K562 (cell line): ENCODE results near the gene ZFPM1. TPM values are rescaled to one million over a fixed set of nuclear protein-coding genes. Genes with fewer than 3 reads are reported as not detected.
A peak's percentile ranks its signal among the peaks of the same experiment; 100 is the strongest.

Experiments used
- ATAC-seq: fragments of 200-7000 bp; cut with Tn5 transposase; 3 replicates; pipeline ENCODE4 v1.9.1; 2020; ENCODE audit warnings: moderate library complexity
- BruUV-seq: library from RNA; stranded (reverse); fragments of 400-500 nt; replicated peaks from 2 replicates; lab custom pipeline; 2021; lab: Mats Ljungman, UMichigan
- CTCF ChIA-PET: fragments of 300-600 bp; formaldehyde crosslinking; extraction: SDS; loops from one replicate; lab custom pipeline; 2021; ENCODE audit warnings: low intra/inter-chr PET ratio; lab: Yijun Ruan, JAX
- POLR2A ChIA-PET: fragments of 300-600, 350-650 bp; sonication (Branson Sonifier 250); formaldehyde crosslinking; extraction: SDS; loops from one replicate; lab custom pipeline; 2021; ENCODE audit warnings: antibody characterized with exemption, inconsistent platforms; lab: Yijun Ruan, JAX
- DNase-seq, 4 experiments: peaks; one replicate each; pipeline versions ENCODE4 v3.0.0 to v3.0.0-alpha.2; 2011 to 2018; ENCODE audit warnings: low spot score in 3 of 4, mixed read lengths in 3 of 4; ENCODE audit errors: extremely low read depth in 1 of 4
- FAIRE-seq: peaks from 2 replicates; lab custom pipeline; 2011; peaks lifted over from hg19 to GRCh38; lab: Jason Lieb, UNC
- H2AFZ ChIP-seq: 2 replicates; pipeline ENCODE4 v1.6.0; 2011; ENCODE audit warnings: low read depth, low read length, control low read depth, inconsistent platforms
- H3K27ac ChIP-seq: fragments of 200-600 bp; 3 replicates; pipeline ENCODE4 v1.8.0; 2011; ENCODE audit warnings: low read depth, mild to moderate bottlenecking, control low read depth, inconsistent platforms, low read length, moderate library complexity, mixed read lengths; ENCODE audit errors: extremely low read depth
- H3K27me3 ChIP-seq, 2 experiments: fragments of 300-600 bp in 1 of 2; 2 replicates in 1 of 2; 3 replicates in 1 of 2; pipeline versions ENCODE4 v1.6.0 to v1.8.0; 2011; ENCODE audit warnings: inconsistent platforms in 2 of 2, low read length in 2 of 2, mild to moderate bottlenecking in 1 of 2, mixed read lengths in 1 of 2, moderate library complexity in 1 of 2; ENCODE audit not compliant: control insufficient read depth in 2 of 2, insufficient read depth in 2 of 2
- H3K36me3 ChIP-seq: fragments of 300-600 bp; 3 replicates; pipeline ENCODE4 v1.8.0; 2011; ENCODE audit warnings: mild to moderate bottlenecking, low read length, inconsistent platforms; ENCODE audit not compliant: control insufficient read depth, insufficient read depth
- H3K4me1 ChIP-seq, 2 experiments: fragments of 200-600 bp in 1 of 2; replicated peaks in 1 of 2; 2 replicates in 1 of 2; 3 replicates in 1 of 2; pipeline versions ENCODE4 v1.5.1 to v1.8.0; 2011; ENCODE audit warnings: inconsistent platforms in 2 of 2, low read length in 2 of 2, mild to moderate bottlenecking in 1 of 2, mixed read lengths in 1 of 2, moderate library complexity in 1 of 2; ENCODE audit not compliant: control insufficient read depth in 2 of 2, insufficient read depth in 2 of 2
- H3K4me2 ChIP-seq: 2 replicates; pipeline ENCODE4 v1.6.1; 2011; ENCODE audit warnings: low read length, control low read depth, inconsistent platforms, mixed read lengths; ENCODE audit not compliant: insufficient read depth
- H3K4me3 ChIP-seq: fragments of 200-600 bp; sonication (generic), shearing (Covaris generic); 2 replicates; pipeline ENCODE4 v1.5.1; 2016; ENCODE audit warnings: control low read depth, inconsistent platforms
- H3K79me2 ChIP-seq: fragments of 200-600 bp; 3 replicates; pipeline ENCODE4 v1.8.0; 2011; ENCODE audit warnings: low read length, inconsistent platforms; ENCODE audit not compliant: control insufficient read depth, insufficient read depth
- H3K9ac ChIP-seq, 2 experiments: 2 replicates each; pipeline versions ENCODE4 v1.6.0 to v1.6.1; 2011; ENCODE audit warnings: low read depth in 2 of 2, low read length in 2 of 2, control low read depth in 1 of 2, inconsistent platforms in 1 of 2, mild to moderate bottlenecking in 1 of 2, mixed read lengths in 1 of 2; ENCODE audit not compliant: insufficient read depth in 1 of 2
- H3K9me1 ChIP-seq: one replicate; pipeline ENCODE4 v1.6.0; 2011; ENCODE audit warnings: inconsistent platforms, mild to moderate bottlenecking, low read length, moderate library complexity; ENCODE audit not compliant: control insufficient read depth, insufficient read depth
- H3K9me3 ChIP-seq: replicated peaks from 2 replicates; pipeline ENCODE4 v1.5.1; 2011; ENCODE audit warnings: low read depth, low read length, inconsistent platforms; ENCODE audit not compliant: control insufficient read depth, insufficient read depth
- H4K20me1 ChIP-seq: replicated peaks from 2 replicates; pipeline ENCODE4 v1.6.1; 2011; ENCODE audit warnings: low read length, inconsistent platforms, mixed read lengths; ENCODE audit not compliant: control insufficient read depth, insufficient read depth
- ARID3A ChIP-seq: IDR thresholded peaks from 2 replicates; pipeline ENCODE4 v1.6.1; 2012; ENCODE audit warnings: low read depth, low read length, improper control_type of control experiment, borderline replicate concordance
- SMAD2 ChIP-seq: fragments of 150-350 bp; IDR thresholded peaks from 2 replicates; pipeline ENCODE4 v1.6.1; 2014; ENCODE audit warnings: low read depth, mild to moderate bottlenecking, low read length
- U2AF2 ChIP-seq: fragments of 200-400 bp; formaldehyde crosslinking; optimal IDR thresholded peaks from 2 replicates; pipeline ENCODE3; 2017; ENCODE audit warnings: low read depth, mild to moderate bottlenecking, low read length
- ZNF586 ChIP-seq: fragments of 450-650 bp; formaldehyde crosslinking; conservative IDR thresholded peaks from 2 replicates; pipeline ENCODE4 v1.4.0; 2020; ENCODE audit warnings: mild to moderate bottlenecking, moderate library complexity
- ZNF785 ChIP-seq: fragments of 250-450 bp; sonication (Bioruptor Pico); IDR thresholded peaks from 2 replicates; pipeline ENCODE4 v1.4.0; 2020; ENCODE audit warnings: mild to moderate bottlenecking
- WGBS: fragments of 100-300 bp; shearing (Covaris generic); methylation state at CpG from one replicate; pipeline ENCODE4 v1.1.6; 2016; ENCODE audit warnings: low coverage, mixed read lengths; ENCODE audit not compliant: insufficient coverage; ENCODE audit errors: missing lambda C conversion rate; 5-methylcytosine and 5-hydroxymethylcytosine counted together
- in situ Hi-C: fragments of 300-500 bp; cut with MboI; formaldehyde crosslinking; loops from 4 replicates; pipeline ENCODE4 v1.15.0; 2018; ENCODE audit warnings: inconsistent platforms, mixed read lengths
- intact Hi-C: fragments of 100-400 bp; cut with micrococcal nuclease; formaldehyde crosslinking; loops from 2 replicates; pipeline ENCODE4 v1.14.2; 2022
- microRNA-seq: library from miRNA; unstranded; fragments of <30 nt; microRNA quantifications from one replicate; pipeline ENCODE4, GENCODE V29; 2018; ENCODE audit warnings: borderline microRNAs expressed
- polyA plus RNA-seq, 8 experiments: library from polyadenylated mRNA; depleted of rRNA in 4 of 8; stranded (reverse) in 5 of 8; unstranded in 3 of 8; fragments of >200 nt; fragmentation: Nextera tagmentation in 2 of 8; fragmentation: Illumina TruSeq in 1 of 8; extraction: Ambion mirVana in 2 of 8; extraction: Trizol in 1 of 8; gene quantifications; 2 replicates each; pipeline versions ENCODE4 v1.2.1 to v1.2.3, GENCODE V29; 2011 to 2014; ENCODE audit warnings: inconsistent platforms in 1 of 8, missing spikeins in 1 of 8
- small RNA-seq: library from RNA; depleted of rRNA; stranded (forward); fragments of <200 nt; gene quantifications from one replicate; pipeline ENCODE3, GENCODE V24; 2014
- total RNA-seq, 7 experiments: library from RNA; depleted of rRNA in 6 of 7; stranded (reverse); fragments of >200 nt in 6 of 7; fragmentation: Illumina TruSeq in 2 of 7; extraction: Trizol in 2 of 7; gene quantifications; 2 replicates each; pipeline versions ENCODE4 v1.2.1 to v1.2.3, GENCODE V29; 2011 to 2021; ENCODE audit warnings: low replicate concordance in 1 of 7
- TF ChIP-seq, protein P1 (sequence below): fragments of 450-650 bp; formaldehyde crosslinking; IDR thresholded peaks from 2 replicates; pipeline ENCODE4 v1.4.0; 2020; ENCODE audit warnings: mild to moderate bottlenecking, moderate library complexity
- TF ChIP-seq, protein P2 (sequence below): sonication (generic); formaldehyde crosslinking; IDR thresholded peaks from 2 replicates; pipeline ENCODE4 v1.9.0; 2022; ENCODE audit warnings: mild to moderate bottlenecking, missing genetic modification reagents

Gene ZFPM1
- total and polyA plus RNA-seq, 9 of the 15 experiments (the other 6 are each of a cell fraction or from before 2014, with no cell fraction given), result 0.03 to 35.9 (median 1.4) TPM

DNA sequence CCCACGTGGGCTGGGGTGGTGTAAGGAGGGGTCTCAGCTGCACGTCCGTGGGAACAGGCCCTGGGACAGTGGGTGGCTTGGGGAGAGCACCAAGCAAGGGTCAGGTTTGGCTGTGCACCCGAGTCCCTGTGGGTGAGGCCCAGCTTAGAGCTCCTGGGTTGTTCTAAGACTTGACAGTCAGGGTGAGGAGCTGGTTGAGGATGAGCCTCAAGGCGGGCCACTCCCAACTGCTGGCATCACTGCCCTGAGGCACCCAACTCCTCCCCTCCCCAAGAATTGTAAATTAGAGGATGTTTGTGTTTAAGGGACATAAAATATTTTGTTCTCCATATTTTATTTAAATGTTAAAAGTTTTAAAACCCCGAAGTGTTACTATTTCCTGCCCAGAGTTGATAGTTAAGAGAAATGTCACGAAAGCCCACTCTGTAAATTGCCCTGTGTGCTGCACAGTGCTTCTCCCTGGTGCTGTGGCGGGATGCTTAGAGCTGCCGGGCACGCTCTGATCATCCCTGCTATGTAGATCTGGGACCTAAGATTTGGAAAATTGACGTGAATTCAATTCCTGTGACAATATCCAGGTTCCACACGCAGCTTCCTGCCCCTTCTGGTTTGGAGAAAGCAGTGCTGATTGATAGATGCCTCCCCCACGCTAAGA is 133.0 kb downstream of the ZFPM1 start:
- no TSS peak for BruUV-seq

More for the DNA sequence above, 133.0 kb downstream of the ZFPM1 start:
- in situ Hi-C loops (no loop called here), intact Hi-C loops (no loop called here)
- H3K79me2 ChIP-seq, result peaks cover 53% of the 10 kb centered on the region
- H3K27me3 ChIP-seq, result no peaks in the 10 kb centered on the region
- POLR2A ChIA-PET, result interaction anchor here (0.6 to 1.0 kb wide), 3 partner anchors 12 to 153 kb away, joined by 3 read pairs; no protein-coding TSS in a partner anchor
- H3K4me1 ChIP-seq, result peaks cover 0 to 9% of the 10 kb centered on the region in 2 experiments; a peak in 2 of 5 replicates
- no peak overlapping the region for H2AFZ ChIP-seq
- H3K9ac ChIP-seq, result peak overlapping the region in 1 of 2 experiments; percentile 24; a peak in 1 of 4 replicates
- DNase-seq (no peak), ATAC-seq (no peak), FAIRE-seq (no peak)
- no peaks in the 10 kb centered on the region for H3K9me1 ChIP-seq
- peaks cover 32% of the 10 kb centered on the region for H4K20me1 ChIP-seq
- no peak overlapping the region for H3K4me2 ChIP-seq
- no peak overlapping the region for H3K4me3 ChIP-seq
- TF ChIP-seq U2AF2 (no peak), ARID3A (no peak), ZNF785 (CRISPR knock-in tag) (no peak), SMAD2 (no peak), ZNF586 (CRISPR knock-in tag) (no peak)
- TF ChIP-seq, protein P1, sequence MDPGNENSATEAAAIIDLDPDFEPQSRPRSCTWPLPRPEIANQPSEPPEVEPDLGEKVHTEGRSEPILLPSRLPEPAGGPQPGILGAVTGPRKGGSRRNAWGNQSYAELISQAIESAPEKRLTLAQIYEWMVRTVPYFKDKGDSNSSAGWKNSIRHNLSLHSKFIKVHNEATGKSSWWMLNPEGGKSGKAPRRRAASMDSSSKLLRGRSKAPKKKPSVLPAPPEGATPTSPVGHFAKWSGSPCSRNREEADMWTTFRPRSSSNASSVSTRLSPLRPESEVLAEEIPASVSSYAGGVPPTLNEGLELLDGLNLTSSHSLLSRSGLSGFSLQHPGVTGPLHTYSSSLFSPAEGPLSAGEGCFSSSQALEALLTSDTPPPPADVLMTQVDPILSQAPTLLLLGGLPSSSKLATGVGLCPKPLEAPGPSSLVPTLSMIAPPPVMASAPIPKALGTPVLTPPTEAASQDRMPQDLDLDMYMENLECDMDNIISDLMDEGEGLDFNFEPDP, result no peak
- TF ChIP-seq, protein P2, sequence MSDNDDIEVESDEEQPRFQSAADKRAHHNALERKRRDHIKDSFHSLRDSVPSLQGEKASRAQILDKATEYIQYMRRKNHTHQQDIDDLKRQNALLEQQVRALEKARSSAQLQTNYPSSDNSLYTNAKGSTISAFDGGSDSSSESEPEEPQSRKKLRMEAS, result 0 out of 2 replicates have a peak, but pooled peaks have one; percentile 2
- CTCF ChIA-PET, result no interaction called here
- 85% methylated on average over 13 of the region's 13 CpGs for WGBS
- no peaks in the 10 kb centered on the region for H3K9me3 ChIP-seq
- H3K36me3 ChIP-seq, result peaks cover 90% of the 10 kb centered on the region
- no peak overlapping the region for H3K27ac ChIP-seq

Small RNA genes within 50 kb of the gene (microRNA-seq; reads per million reads assigned to microRNA genes)
- gene MIR5189, result 3.6 reads per million, percentile 39 among the genes with 10 or more reads in this experiment

Small RNA genes within 50 kb of the gene (small RNA-seq; reads per million reads assigned to genes)
- gene MIR5189, result 0.77 reads per million, percentile 46 among the genes with 10 or more reads in this experiment

Other genes starting within 250 kb of the ZFPM1 start
- under 0.01 TPM in 1 of 2 replicates, not detected in the other for gene ZNF469, start 70.3 kb upstream of the ZFPM1 start, total RNA-seq (2014; rRNA removed)
- not detected in 2 replicates for gene ZNF469, start 70.3 kb upstream of the ZFPM1 start, total RNA-seq (2014; rRNA removed; fragmentation: Illumina TruSeq; extraction: Trizol)
- not detected in 2 replicates for gene ZNF469, start 70.3 kb upstream of the ZFPM1 start, total RNA-seq (2015; rRNA removed; fragmentation: Illumina TruSeq; extraction: Trizol)
- gene ZNF469, start 70.3 kb upstream of the ZFPM1 start, total RNA-seq (2021), result 0.02 and 0.04 TPM in 2 replicates
- not detected in 2 replicates for gene ZNF469, start 70.3 kb upstream of the ZFPM1 start, polyA plus RNA-seq (2011; rRNA removed)
- gene ZNF469, start 70.3 kb upstream of the ZFPM1 start, polyA plus RNA-seq (2014; fragmentation: Illumina TruSeq; extraction: Trizol), result 0.01 TPM in 1 of 2 replicates, not detected in the other
- gene ZNF469, start 70.3 kb upstream of the ZFPM1 start, polyA plus RNA-seq (2014; fragmentation: Nextera tagmentation; extraction: Ambion mirVana), result not detected
- 0.01 TPM in 1 of 2 replicates, not detected in the other for gene ZNF469, start 70.3 kb upstream of the ZFPM1 start, polyA plus RNA-seq (2014; rRNA removed)
- 26.9 and 35.1 TPM in 2 replicates for gene ZC3H18, start 117.1 kb downstream of the ZFPM1 start, total RNA-seq (2014; rRNA removed)
- 16.0 and 16.3 TPM in 2 replicates for gene ZC3H18, start 117.1 kb downstream of the ZFPM1 start, total RNA-seq (2014; rRNA removed; fragmentation: Illumina TruSeq; extraction: Trizol)
- gene ZC3H18, start 117.1 kb downstream of the ZFPM1 start, total RNA-seq (2015; rRNA removed; fragmentation: Illumina TruSeq; extraction: Trizol), result 31.1 and 33.9 TPM in 2 replicates
- gene ZC3H18, start 117.1 kb downstream of the ZFPM1 start, total RNA-seq (2021), result 81.3 and 88.7 TPM in 2 replicates
- 12.5 and 15.8 TPM in 2 replicates for gene ZC3H18, start 117.1 kb downstream of the ZFPM1 start, polyA plus RNA-seq (2011; rRNA removed)
- 60.7 and 65.3 TPM in 2 replicates for gene ZC3H18, start 117.1 kb downstream of the ZFPM1 start, polyA plus RNA-seq (2014; fragmentation: Illumina TruSeq; extraction: Trizol)
- gene ZC3H18, start 117.1 kb downstream of the ZFPM1 start, polyA plus RNA-seq (2014; fragmentation: Nextera tagmentation; extraction: Ambion mirVana), result 1 to 10 TPM; 1.7 to 2.0 TPM
- 37.1 and 49.2 TPM in 2 replicates for gene ZC3H18, start 117.1 kb downstream of the ZFPM1 start, polyA plus RNA-seq (2014; rRNA removed)
- not detected in 2 replicates for gene IL17C, start 185.3 kb downstream of the ZFPM1 start, total RNA-seq (2014; rRNA removed)
- not detected in 2 replicates for gene IL17C, start 185.3 kb downstream of the ZFPM1 start, total RNA-seq (2014; rRNA removed; fragmentation: Illumina TruSeq; extraction: Trizol)
- not detected in 2 replicates for gene IL17C, start 185.3 kb downstream of the ZFPM1 start, total RNA-seq (2015; rRNA removed; fragmentation: Illumina TruSeq; extraction: Trizol)
- gene IL17C, start 185.3 kb downstream of the ZFPM1 start, total RNA-seq (2021), result not detected in 2 replicates
- not detected in 2 replicates for gene IL17C, start 185.3 kb downstream of the ZFPM1 start, polyA plus RNA-seq (2011; rRNA removed)
- not detected in 2 replicates for gene IL17C, start 185.3 kb downstream of the ZFPM1 start, polyA plus RNA-seq (2014; fragmentation: Illumina TruSeq; extraction: Trizol)
- gene IL17C, start 185.3 kb downstream of the ZFPM1 start, polyA plus RNA-seq (2014; fragmentation: Nextera tagmentation; extraction: Ambion mirVana), result not detected
- not detected in 2 replicates for gene IL17C, start 185.3 kb downstream of the ZFPM1 start, polyA plus RNA-seq (2014; rRNA removed)
- 683 and 757 TPM in 2 replicates for gene CYBA, start 197.8 kb downstream of the ZFPM1 start, total RNA-seq (2014; rRNA removed)
- 44.5 and 72.5 TPM in 2 replicates for gene CYBA, start 197.8 kb downstream of the ZFPM1 start, total RNA-seq (2014; rRNA removed; fragmentation: Illumina TruSeq; extraction: Trizol)
- gene CYBA, start 197.8 kb downstream of the ZFPM1 start, total RNA-seq (2015; rRNA removed; fragmentation: Illumina TruSeq; extraction: Trizol), result 196 and 239 TPM in 2 replicates
- gene CYBA, start 197.8 kb downstream of the ZFPM1 start, total RNA-seq (2021), result 384 and 422 TPM in 2 replicates
- gene CYBA, start 197.8 kb downstream of the ZFPM1 start, polyA plus RNA-seq (2011; rRNA removed), result 93.0 and 157 TPM in 2 replicates
- gene CYBA, start 197.8 kb downstream of the ZFPM1 start, polyA plus RNA-seq (2014; fragmentation: Illumina TruSeq; extraction: Trizol), result 63.5 and 240 TPM in 2 replicates
- under 1 TPM; 0.34 to 0.45 TPM for gene CYBA, start 197.8 kb downstream of the ZFPM1 start, polyA plus RNA-seq (2014; fragmentation: Nextera tagmentation; extraction: Ambion mirVana)
- 519 and 579 TPM in 2 replicates for gene CYBA, start 197.8 kb downstream of the ZFPM1 start, polyA plus RNA-seq (2014; rRNA removed)
- gene MVD, start 209.8 kb downstream of the ZFPM1 start, total RNA-seq (2014; rRNA removed), result 89.2 and 121 TPM in 2 replicates
- 17.6 and 26.6 TPM in 2 replicates for gene MVD, start 209.8 kb downstream of the ZFPM1 start, total RNA-seq (2014; rRNA removed; fragmentation: Illumina TruSeq; extraction: Trizol)
- gene MVD, start 209.8 kb downstream of the ZFPM1 start, total RNA-seq (2015; rRNA removed; fragmentation: Illumina TruSeq; extraction: Trizol), result 45.3 and 45.5 TPM in 2 replicates
- 126 and 141 TPM in 2 replicates for gene MVD, start 209.8 kb downstream of the ZFPM1 start, total RNA-seq (2021)
- 53.9 and 168 TPM in 2 replicates for gene MVD, start 209.8 kb downstream of the ZFPM1 start, polyA plus RNA-seq (2011; rRNA removed)
- gene MVD, start 209.8 kb downstream of the ZFPM1 start, polyA plus RNA-seq (2014; fragmentation: Illumina TruSeq; extraction: Trizol), result 32.9 and 65.4 TPM in 2 replicates
- 10 to 100 TPM; 12.2 to 15.4 TPM for gene MVD, start 209.8 kb downstream of the ZFPM1 start, polyA plus RNA-seq (2014; fragmentation: Nextera tagmentation; extraction: Ambion mirVana)
- 65.6 and 82.5 TPM in 2 replicates for gene MVD, start 209.8 kb downstream of the ZFPM1 start, polyA plus RNA-seq (2014; rRNA removed)
- gene SNAI3, start 233.2 kb downstream of the ZFPM1 start, total RNA-seq (2014; rRNA removed), result 2.7 and 4.1 TPM in 2 replicates
- gene SNAI3, start 233.2 kb downstream of the ZFPM1 start, total RNA-seq (2014; rRNA removed; fragmentation: Illumina TruSeq; extraction: Trizol), result 0.15 and 0.19 TPM in 2 replicates
- gene SNAI3, start 233.2 kb downstream of the ZFPM1 start, total RNA-seq (2015; rRNA removed; fragmentation: Illumina TruSeq; extraction: Trizol), result 0.72 and 0.87 TPM in 2 replicates
- gene SNAI3, start 233.2 kb downstream of the ZFPM1 start, total RNA-seq (2021), result 2.5 and 3.1 TPM in 2 replicates
- 0.88 and 3.0 TPM in 2 replicates for gene SNAI3, start 233.2 kb downstream of the ZFPM1 start, polyA plus RNA-seq (2011; rRNA removed)
- gene SNAI3, start 233.2 kb downstream of the ZFPM1 start, polyA plus RNA-seq (2014; fragmentation: Illumina TruSeq; extraction: Trizol), result 0.70 and 1.9 TPM in 2 replicates
- under 1 TPM in 1 of 2 experiments, not detected in 1; 0.04 TPM for gene SNAI3, start 233.2 kb downstream of the ZFPM1 start, polyA plus RNA-seq (2014; fragmentation: Nextera tagmentation; extraction: Ambion mirVana)
- 1.5 and 2.1 TPM in 2 replicates for gene SNAI3, start 233.2 kb downstream of the ZFPM1 start, polyA plus RNA-seq (2014; rRNA removed)